Activated naive CD4-positive, alpha-beta T cell treated with anti-CD3 and anti-CD28 coated beads, Interleukin-2, amount 50 U/mL, for 24 hours (primary cell): ENCODE measurements around the gene STRBP.
"Not testable (repeated sequence)": the region's sequence is repeated elsewhere in the genome, so short reads cannot be mapped to it uniquely, and the experiment has no call there.

Experiments
- H3K27ac Mint-ChIP-seq: one replicate; pipeline ENCODE4 v1.8.0; 2021; ENCODE audit warnings: mild to moderate bottlenecking, mixed read lengths
- H3K27me3 Mint-ChIP-seq: one replicate; pipeline ENCODE4 v1.8.0; 2021; ENCODE audit warnings: mixed read lengths
- H3K36me3 Mint-ChIP-seq: one replicate; pipeline ENCODE4 v1.8.0; 2021; ENCODE audit warnings: mixed read lengths
- H3K4me1 Mint-ChIP-seq: one replicate; pipeline ENCODE4 v1.8.0; 2021; ENCODE audit warnings: mixed read lengths
- H3K4me3 Mint-ChIP-seq: one replicate; pipeline ENCODE4 v1.8.0; 2021; ENCODE audit warnings: mild to moderate bottlenecking, mixed read lengths
- H3K9me3 Mint-ChIP-seq: one replicate; pipeline ENCODE4 v1.8.0; 2021; ENCODE audit warnings: mixed read lengths

Gene STRBP

GRCh38 chr9:123268465-123269259, at the start of gene STRBP:
TSS of gene STRBP (minus strand) at chr9:123268586. CDS start at chr9:123184134, 84,452 bp downstream.
- H3K9me3 Mint-ChIP-seq = no peaks in the 10 kb centered on the region
- no peaks in the 10 kb centered on the region for H3K27me3 Mint-ChIP-seq
- H3K36me3 Mint-ChIP-seq = no peaks in the 10 kb centered on the region

GRCh38 chr9:123316053-123316718, 47.8 kb upstream of the STRBP start:
- no peaks in the 10 kb centered on the region for H3K27me3 Mint-ChIP-seq
- peaks cover 17% of the 10 kb centered on the region for H3K4me1 Mint-ChIP-seq
- H3K27ac Mint-ChIP-seq = no peak overlapping the region
- no peak overlapping the region for H3K4me3 Mint-ChIP-seq
- H3K9me3 Mint-ChIP-seq = no peaks in the 10 kb centered on the region
- no peaks in the 10 kb centered on the region for H3K36me3 Mint-ChIP-seq

More at GRCh38 chr9:123268465-123269259, at the start of gene STRBP:
- H3K27ac Mint-ChIP-seq = peak within 1 kb of the TSS; percentile 68
- H3K4me1 Mint-ChIP-seq = peaks cover 38% of the 10 kb centered on the region
- H3K4me3 Mint-ChIP-seq = peak within 1 kb of the TSS; percentile 63

- Mint-ChIP-seq H3K27me3 (no peaks in the 10 kb centered on the region), H3K9me3 (no peaks in the 10 kb centered on the region), H3K36me3 (no peaks in the 10 kb centered on the region), H3K27ac (no peak overlapping the region), H3K4me3 (no peak overlapping the region), H3K4me1 (peaks cover 16% of the 10 kb centered on the region)
These were observed 47.2 kb upstream of the STRBP start for GRCh38 chr9:123315635-123316034.

- Mint-ChIP-seq H3K27ac (no peak overlapping the region), H3K4me1 (peaks cover 12% of the 10 kb centered on the region), H3K9me3 (no peaks in the 10 kb centered on the region)
These were observed 46.2 kb upstream of the STRBP start for GRCh38 chr9:123314617-123315016.

GRCh38 chr9:123312306-123312877, 44.0 kb upstream of the STRBP start:
- Mint-ChIP-seq H3K27ac (no peak overlapping the region), H3K36me3 (no peaks in the 10 kb centered on the region)

More at GRCh38 chr9:123314617-123315016, 46.2 kb upstream of the STRBP start:
- H3K4me3 Mint-ChIP-seq = no peak overlapping the region
- H3K36me3 Mint-ChIP-seq = no peaks in the 10 kb centered on the region
- H3K27me3 Mint-ChIP-seq = no peaks in the 10 kb centered on the region

GRCh38 chr9:123311250-123311752, 42.9 kb upstream of the STRBP start:
- no peak overlapping the region for H3K4me3 Mint-ChIP-seq
- peak overlapping the region; percentile 56 for H3K27ac Mint-ChIP-seq
- no peaks in the 10 kb centered on the region for H3K27me3 Mint-ChIP-seq
- H3K4me1 Mint-ChIP-seq = peaks cover 22% of the 10 kb centered on the region
- H3K36me3 Mint-ChIP-seq = no peaks in the 10 kb centered on the region
- H3K9me3 Mint-ChIP-seq = no peaks in the 10 kb centered on the region

More at GRCh38 chr9:123312306-123312877, 44.0 kb upstream of the STRBP start:
- H3K4me1 Mint-ChIP-seq = peaks cover 12% of the 10 kb centered on the region
- no peaks in the 10 kb centered on the region for H3K9me3 Mint-ChIP-seq
- no peak overlapping the region for H3K4me3 Mint-ChIP-seq
- no peaks in the 10 kb centered on the region for H3K27me3 Mint-ChIP-seq

GRCh38 chr9:123310551-123311249, 42.3 kb upstream of the STRBP start:
- Mint-ChIP-seq H3K4me3 (no peak overlapping the region), H3K36me3 (no peaks in the 10 kb centered on the region), H3K27me3 (no peaks in the 10 kb centered on the region), H3K27ac (peak overlapping the region; percentile 56), H3K9me3 (no peaks in the 10 kb centered on the region), H3K4me1 (peaks cover 26% of the 10 kb centered on the region)

GRCh38 chr9:123309611-123310010, 41.2 kb upstream of the STRBP start:
- H3K9me3 Mint-ChIP-seq = no peaks in the 10 kb centered on the region
- H3K27ac Mint-ChIP-seq = no peak overlapping the region
- H3K36me3 Mint-ChIP-seq = no peaks in the 10 kb centered on the region
- peaks cover 36% of the 10 kb centered on the region for H3K4me1 Mint-ChIP-seq
- H3K4me3 Mint-ChIP-seq = no peak overlapping the region
- no peaks in the 10 kb centered on the region for H3K27me3 Mint-ChIP-seq

- H3K27me3 Mint-ChIP-seq = no peaks in the 10 kb centered on the region
- H3K9me3 Mint-ChIP-seq = no peaks in the 10 kb centered on the region
- no peak overlapping the region for H3K4me3 Mint-ChIP-seq
- no peaks in the 10 kb centered on the region for H3K36me3 Mint-ChIP-seq
- H3K27ac Mint-ChIP-seq = no peak overlapping the region
- peaks cover 57% of the 10 kb centered on the region for H3K4me1 Mint-ChIP-seq
These were observed 37.5 kb upstream of the STRBP start for GRCh38 chr9:123305879-123306278.

GRCh38 chr9:123304340-123304691, 35.9 kb upstream of the STRBP start:
- Mint-ChIP-seq H3K36me3 (no peaks in the 10 kb centered on the region), H3K4me3 (peak overlapping the region; percentile 78), H3K27ac (no peak overlapping the region), H3K27me3 (no peaks in the 10 kb centered on the region), H3K9me3 (no peaks in the 10 kb centered on the region), H3K4me1 (peaks cover 63% of the 10 kb centered on the region)

GRCh38 chr9:123302348-123303214, 34.2 kb upstream of the STRBP start:
- H3K27ac Mint-ChIP-seq = peak overlapping the region; percentile 31
- peaks cover 63% of the 10 kb centered on the region for H3K4me1 Mint-ChIP-seq
- peak overlapping the region; percentile 69 for H3K4me3 Mint-ChIP-seq
- no peaks in the 10 kb centered on the region for H3K36me3 Mint-ChIP-seq
- no peaks in the 10 kb centered on the region for H3K27me3 Mint-ChIP-seq
- H3K9me3 Mint-ChIP-seq = no peaks in the 10 kb centered on the region

GRCh38 chr9:123301936-123302335, 33.5 kb upstream of the STRBP start:
- not testable (repeated sequence) for H3K9me3 Mint-ChIP-seq, H3K4me3 Mint-ChIP-seq, H3K27me3 Mint-ChIP-seq, H3K36me3 Mint-ChIP-seq
- Mint-ChIP-seq H3K27ac (peak overlapping the region; percentile 13), H3K4me1 (peaks cover 59% of the 10 kb centered on the region)

GRCh38 chr9:123300554-123300953, 32.2 kb upstream of the STRBP start:
- Mint-ChIP-seq H3K27me3 (no peaks in the 10 kb centered on the region), H3K4me3 (no peak overlapping the region), H3K27ac (no peak overlapping the region), H3K4me1 (peaks cover 48% of the 10 kb centered on the region), H3K9me3 (no peaks in the 10 kb centered on the region), H3K36me3 (no peaks in the 10 kb centered on the region)

- H3K4me3 Mint-ChIP-seq = no peak overlapping the region
These were observed 31.3 kb upstream of the STRBP start for GRCh38 chr9:123299558-123300126.

More at GRCh38 chr9:123299558-123300126, 31.3 kb upstream of the STRBP start:
- no peaks in the 10 kb centered on the region for H3K36me3 Mint-ChIP-seq
- H3K9me3 Mint-ChIP-seq = no peaks in the 10 kb centered on the region
- H3K27ac Mint-ChIP-seq = no peak overlapping the region
- H3K27me3 Mint-ChIP-seq = no peaks in the 10 kb centered on the region
- H3K4me1 Mint-ChIP-seq = peaks cover 39% of the 10 kb centered on the region
